GM21526 (cell line): ENCODE measurements around the gene CIDEB.
"Not testable (repeated sequence)": the region's sequence is repeated elsewhere in the genome, so short reads cannot be mapped to it uniquely, and the experiment has no call there.

Experiments used
- ATAC-seq: cut with Tn5 transposase; IDR thresholded peaks from one replicate; pipeline ENCODE4 v1.9.1; 2021; ENCODE audit warnings: moderate library complexity; ENCODE audit not compliant: unreplicated experiment, low FRiP score

CIDEB gene, protein sequence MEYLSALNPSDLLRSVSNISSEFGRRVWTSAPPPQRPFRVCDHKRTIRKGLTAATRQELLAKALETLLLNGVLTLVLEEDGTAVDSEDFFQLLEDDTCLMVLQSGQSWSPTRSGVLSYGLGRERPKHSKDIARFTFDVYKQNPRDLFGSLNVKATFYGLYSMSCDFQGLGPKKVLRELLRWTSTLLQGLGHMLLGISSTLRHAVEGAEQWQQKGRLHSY

DNA sequence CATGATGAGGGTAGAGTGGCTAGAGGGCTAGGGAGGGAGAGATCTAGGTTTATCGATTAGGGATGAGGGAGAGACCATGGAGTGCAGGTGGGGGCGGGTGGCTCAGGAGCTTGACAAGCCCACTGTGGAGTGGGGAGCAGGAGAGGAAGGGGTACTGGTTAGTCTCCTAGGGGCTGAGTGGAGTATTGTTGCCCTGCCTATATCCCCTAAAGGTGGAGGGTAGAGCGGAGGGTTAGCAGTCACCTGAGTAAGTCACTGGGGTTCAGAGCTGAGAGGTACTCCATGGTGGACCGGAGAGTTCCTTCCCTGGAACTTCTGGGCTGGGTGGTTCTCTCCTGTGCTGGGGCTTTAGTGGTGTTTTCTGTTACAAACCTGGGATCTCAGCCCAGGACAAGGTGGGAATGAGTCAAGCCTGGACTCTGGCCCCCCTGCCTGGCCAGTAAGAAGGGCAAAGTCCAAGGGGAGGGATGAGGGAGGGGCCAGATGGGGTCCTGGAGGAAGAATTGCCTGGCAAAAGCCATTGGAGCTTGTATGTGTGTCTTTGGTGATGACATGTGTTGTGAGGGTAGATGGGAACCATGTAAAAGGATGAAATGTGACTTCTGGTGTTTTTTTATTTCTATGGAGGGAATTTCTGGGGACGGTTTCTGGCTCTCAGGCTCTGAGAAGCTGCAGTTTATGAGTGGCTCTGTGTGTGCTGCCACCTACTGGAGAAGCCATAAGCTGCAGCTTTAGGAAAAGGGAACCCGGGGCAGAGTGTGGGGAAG lies at the start of gene CIDEB:
Gene CIDEB, minus strand, starts transcription at position 403 of the 767 bp plus-strand sequence. Its CDS starts 119 bp downstream, at position 284.
- no peak for ATAC-seq

DNA sequence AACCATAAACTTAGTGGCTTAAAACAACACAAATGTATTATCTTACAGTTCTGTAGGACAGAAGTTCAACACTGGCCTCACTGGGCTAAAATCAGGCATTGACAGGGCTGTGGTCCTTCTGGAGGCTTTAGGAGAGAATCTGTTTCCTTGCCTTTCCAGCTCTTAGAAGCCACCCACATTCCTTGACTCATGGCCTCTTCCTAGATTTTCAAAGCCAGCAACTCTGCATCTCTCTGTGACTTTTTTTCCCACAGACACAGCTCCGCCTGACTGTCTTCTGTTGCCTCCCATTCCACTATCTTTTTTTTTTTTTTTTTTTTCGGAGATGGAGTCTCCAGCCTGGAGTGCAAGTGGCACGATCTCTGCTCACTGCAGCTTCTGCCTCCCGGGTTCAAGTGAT lies 48.4 kb upstream of the CIDEB start:
- no peak for ATAC-seq

DNA sequence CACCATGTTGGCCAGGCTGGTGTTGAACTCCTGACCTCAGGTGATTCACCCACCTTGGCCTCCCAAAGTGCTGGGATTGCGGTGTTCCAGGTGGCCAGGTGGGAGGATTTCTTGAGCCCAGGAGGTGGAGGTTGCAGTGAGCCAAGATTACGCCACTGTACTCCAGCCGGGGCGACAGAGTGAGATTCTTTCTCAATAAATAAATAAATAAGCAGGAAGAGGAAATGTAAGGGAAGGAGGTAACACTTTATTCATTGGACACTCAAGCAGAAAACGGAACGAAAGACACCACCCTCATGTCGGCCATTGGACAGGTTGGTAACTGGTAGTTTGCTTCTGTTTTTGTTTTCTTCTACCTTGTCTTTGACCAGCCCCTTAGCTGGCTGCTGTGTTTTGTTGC lies 47.2 kb upstream of the CIDEB start:
- ATAC-seq = no peak

DNA sequence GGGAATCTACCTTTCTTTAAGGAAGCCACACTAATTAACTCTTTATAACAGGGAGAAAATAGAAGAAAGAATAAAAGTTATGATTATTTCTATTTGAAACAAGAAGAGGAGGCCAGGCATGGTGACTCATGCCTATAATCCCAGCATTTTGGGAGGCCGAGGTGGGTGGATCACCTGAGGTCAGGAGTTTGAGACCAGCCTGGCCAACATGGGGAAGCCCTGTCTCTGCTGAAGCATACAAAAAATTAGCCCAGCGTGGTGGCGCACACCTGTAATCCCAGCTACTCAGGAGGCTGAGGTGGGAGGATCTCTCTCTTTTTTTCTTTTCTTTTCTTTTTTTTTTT lies 46.7 kb upstream of the CIDEB start:
- not testable (repeated sequence) for ATAC-seq

DNA sequence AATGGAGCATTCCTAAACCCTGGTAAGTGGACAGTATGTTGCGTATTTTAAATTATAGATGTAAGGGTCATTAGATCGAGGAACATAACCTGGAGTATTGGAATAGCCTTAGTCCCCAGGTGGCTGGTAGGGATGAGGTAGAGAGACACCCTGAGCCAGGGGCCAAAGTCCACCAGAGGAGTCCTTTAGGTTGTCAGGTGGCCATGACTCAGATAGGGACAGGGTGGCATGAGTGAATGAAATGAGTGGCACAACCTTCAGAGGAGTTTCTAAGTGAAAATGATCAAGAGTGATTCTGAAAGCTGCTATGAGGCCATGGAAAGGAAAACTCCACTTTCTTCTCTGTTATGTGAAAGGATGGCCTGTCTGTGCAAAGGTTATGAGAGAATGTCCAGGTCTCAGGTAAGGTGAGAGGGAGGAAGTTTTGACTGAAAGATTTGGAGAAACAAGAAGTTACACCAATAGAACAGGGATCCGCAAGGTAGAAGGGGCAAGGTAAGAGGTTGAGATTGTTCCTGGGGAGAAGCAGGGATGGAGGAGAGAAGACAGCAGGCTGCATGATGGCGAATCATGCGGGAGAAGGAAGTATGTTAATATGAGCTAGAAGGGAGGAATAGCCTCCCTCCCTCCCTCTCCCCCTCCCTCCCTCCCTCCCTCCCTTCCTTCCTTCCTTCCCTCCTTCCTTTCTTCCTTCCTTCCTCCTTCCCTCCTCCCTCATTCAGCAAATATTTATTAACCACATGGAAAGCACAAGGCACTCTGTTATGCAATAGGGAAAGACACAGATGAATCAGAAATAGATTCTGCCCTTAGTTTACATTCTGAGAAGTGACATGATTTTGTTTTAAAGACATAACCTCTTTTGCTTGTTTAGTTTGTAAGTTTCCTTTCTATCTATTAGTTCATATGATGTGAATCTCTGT lies 46.0 kb upstream of the CIDEB start:
- no peak for ATAC-seq

DNA sequence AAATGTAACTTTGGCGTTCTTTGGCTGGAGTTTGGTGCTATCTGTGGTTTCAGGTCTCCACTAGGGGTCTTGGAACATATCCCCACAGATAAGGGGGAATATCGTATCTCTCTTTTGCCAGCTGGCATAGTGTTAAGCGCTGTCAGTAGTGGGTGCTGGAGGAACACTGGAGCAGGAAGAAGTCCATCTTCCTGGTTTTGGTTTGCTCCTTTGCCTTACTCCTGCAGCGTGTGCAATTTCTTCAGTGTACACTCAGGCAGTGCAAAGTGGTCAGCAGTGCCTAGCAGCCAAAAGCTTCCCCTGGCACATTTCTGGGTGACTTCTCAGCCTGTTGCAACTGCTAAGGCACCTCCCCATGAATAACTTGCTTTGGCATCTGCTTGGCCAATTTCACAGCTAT lies 43.7 kb upstream of the CIDEB start:
- no peak for ATAC-seq

DNA sequence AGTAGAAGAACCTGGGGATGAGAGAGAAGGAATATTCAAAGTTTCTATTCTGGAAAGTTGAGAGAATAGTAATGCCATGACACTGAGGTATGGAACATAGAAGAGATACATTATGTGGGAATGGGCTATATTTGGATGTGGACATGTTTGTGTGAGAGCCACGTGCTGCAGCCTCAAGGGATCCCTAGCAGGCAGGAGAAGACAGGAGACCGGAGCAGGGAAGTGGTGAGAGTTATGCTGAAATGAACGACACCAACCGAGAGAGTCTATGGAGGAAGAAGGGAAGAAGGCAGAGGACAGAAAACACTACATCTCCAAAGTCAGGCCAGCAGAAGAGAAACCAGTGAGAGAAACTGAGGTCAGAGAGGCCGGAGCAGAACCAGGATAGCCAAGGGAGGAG lies 42.0 kb upstream of the CIDEB start:
- no peak for ATAC-seq

DNA sequence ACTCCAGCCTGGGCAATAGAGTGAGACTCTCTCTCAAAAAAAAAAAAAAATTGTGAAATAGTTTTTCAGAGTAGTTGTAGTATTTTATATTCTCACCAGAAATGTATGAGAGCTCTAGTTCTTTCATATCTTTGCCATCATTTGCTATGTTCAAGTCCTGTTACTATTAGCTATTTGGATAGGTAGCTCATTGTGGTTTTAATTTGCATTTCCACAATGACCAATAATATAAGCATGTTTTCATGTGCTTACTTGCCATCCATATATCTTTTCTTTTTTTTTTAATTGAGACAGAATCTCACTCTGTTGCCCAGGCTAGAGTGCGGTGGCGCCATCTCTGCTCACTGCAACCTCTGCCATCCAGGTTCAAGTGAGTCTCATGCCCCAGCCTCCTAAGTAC lies 40.4 kb upstream of the CIDEB start:
- ATAC-seq = no peak

DNA sequence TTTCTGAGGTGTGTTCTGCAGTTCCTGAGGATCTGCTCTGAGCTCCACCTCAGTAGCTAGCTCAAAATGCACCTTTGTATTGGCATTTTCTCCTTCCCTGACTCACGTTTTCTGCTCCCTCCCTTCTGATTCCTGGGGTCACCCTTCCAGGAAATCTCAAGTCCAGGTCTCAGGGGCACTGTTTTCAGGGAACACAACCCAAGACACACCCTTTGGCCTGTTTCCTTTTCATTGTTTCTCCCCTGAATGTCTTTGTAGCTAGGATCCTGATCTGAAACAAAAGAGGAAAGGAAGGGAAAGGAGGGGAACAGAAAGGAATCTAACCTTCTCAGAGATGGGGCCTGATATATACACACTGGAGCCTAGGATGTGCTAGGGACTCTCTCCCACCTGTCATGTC lies 39.4 kb upstream of the CIDEB start:
- ATAC-seq = no peak

DNA sequence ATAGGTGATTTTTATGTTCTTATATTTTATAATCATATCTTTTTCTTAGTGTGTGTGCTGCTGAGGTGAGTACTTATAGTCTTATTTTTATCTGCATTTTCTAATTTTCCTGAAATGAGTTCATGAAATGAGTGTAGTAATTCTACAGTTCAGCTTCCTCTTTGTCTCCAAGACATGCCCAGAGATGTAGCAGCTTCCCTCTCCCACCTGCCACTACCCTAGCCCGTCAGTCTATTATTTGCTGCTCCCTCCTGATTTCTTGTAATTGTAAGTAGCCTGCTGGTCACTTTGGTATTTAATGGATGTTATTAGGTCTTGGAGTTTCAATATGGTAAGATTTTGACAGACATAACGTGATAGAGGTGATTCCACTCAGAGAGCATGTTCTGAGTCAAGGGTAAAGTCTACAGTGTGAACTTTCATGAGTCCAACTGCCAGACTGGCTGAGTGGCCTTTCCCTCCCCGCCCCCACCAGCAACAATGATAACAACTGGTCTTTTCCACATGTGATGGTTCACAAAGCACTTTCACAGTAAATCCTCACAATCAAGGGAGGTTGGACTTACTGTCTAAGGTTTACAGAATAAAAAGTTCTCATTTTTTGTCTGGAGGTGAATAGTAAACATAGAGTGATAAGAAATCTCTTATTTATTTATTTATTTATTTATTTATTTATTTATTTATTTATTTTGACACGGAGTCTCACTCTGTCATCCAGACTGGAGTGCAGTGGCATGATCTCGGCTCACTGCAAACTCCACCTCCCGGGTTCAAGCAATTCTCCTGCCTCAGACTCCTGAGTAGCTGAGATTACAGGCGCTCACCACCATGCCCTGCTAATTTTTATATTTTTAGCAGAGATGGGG lies 36.3 kb upstream of the CIDEB start:
- no peak for ATAC-seq

DNA sequence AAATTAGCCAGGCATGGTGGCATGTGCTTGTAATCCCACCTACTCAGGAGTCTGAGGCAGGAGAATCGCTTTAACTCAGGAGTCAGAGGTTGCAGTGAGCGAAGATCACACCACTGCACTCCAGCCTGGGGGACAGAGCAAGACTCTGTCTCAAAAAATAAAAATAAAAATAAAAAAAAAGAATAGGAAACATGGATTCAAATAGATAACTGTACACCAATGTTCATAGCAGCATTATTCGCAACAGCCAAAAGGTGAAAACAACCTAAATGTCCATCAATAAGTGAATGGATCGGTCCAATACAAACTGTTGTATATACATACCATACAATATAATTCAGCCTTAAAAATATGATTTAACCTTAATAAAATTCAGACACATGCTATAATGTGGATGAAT lies 35.1 kb upstream of the CIDEB start:
- ATAC-seq = no peak

DNA sequence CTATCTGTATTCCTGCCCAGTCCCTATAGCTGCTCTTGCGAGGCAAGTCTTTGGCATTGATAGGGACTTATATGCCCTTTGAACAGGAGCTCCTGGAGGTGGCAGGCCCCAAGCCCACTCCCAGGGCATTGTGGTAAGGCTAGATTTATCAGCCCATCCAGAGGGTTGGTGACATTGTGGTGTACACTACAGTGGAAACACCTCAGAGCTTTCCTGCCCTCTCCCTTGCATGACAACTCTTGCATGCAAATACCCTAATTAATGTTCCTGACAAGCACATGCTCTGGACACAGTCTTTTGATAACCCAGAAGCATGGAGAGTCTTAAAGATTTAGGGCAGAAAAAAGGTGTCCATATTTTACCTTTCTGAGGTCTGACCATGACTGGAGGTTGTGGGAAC lies 32.8 kb upstream of the CIDEB start:
- ATAC-seq = no peak

DNA sequence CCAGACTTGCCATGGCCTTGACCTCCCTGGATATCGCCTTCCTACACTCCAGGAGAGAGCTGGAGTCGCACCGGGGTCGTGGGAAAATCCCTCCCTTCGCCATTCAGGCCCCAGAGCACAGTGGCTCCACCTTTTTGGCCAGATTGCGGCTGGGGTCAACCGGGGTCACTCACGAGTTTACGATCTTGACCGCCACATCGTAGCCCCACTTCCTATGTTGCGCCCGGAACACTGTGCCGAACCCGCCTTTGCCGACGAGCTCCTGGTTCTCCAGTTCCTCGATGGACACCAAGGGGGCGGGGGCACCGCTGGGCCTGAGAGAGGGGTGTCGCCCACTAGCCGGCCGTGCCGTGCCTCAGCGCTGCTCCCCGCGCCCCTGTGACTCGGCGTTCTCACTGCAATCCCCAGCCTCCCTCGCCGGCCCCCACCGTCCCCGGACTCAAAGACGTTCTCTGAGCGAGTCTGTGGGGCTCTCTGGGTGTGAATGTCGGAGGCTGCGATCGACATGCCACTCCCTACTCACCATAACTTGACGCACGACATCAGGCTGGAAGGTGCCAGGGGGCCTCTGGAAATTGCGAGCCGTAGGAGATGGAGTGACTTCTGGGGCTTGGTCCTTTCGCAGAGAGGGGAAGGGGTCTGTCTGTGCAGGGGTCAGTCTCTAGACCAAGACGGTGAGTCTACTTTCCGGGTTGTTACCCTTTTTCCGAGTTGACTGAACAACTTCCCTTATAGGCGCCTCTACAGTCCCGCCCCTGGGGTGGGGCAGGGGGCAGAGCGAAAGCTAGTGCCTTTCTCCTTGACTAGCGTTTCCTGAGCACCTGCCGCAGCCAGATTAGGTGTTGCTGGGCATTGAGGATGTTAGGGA lies 31.7 kb upstream of the CIDEB start, which contains the start of gene RIPK3:
Gene RIPK3, minus strand, starts transcription at position 708 of the 868 bp plus-strand sequence. Its CDS starts 165 bp downstream, at position 543.
- peak; percentile 73 for ATAC-seq

DNA sequence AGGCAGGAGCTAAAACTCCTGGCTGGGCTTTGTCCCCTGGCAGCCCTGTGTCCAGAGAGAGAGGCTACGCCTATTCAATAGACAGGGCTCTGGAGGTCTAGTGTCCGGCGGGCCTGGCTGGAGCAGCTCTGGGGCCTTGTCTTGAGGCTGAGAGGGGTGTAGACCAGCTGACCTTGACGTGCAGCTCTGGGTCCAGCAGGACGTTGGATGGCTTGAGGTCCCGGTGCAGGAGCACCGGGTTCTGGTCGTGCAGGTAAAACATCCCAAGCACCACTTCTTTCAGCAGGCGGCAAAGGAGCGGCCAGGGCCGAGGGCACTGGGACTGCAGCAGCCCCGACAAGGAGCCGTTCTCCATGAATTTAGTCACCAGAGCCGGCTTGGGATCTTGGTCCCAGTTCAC lies 31.1 kb upstream of the CIDEB start:
- ATAC-seq = no peak

DNA sequence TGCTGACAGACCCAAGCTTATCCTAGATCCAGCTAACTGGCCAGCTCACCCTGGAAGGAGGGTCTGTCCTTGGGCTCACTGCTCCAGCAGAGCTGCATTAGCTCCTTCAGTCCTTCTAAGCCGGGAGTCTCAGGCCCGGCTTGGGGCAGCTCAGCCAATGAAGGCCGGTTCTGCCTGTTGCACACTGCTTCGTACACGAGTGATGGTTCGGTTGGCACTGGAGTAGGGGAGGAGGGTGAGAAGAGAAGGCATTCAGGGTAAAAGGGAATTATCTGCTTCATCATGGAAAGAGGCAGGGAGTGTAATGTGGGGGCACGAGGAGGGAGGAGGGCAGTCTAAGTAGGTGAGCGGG lies 30.0 kb upstream of the CIDEB start:
- ATAC-seq = no peak

DNA sequence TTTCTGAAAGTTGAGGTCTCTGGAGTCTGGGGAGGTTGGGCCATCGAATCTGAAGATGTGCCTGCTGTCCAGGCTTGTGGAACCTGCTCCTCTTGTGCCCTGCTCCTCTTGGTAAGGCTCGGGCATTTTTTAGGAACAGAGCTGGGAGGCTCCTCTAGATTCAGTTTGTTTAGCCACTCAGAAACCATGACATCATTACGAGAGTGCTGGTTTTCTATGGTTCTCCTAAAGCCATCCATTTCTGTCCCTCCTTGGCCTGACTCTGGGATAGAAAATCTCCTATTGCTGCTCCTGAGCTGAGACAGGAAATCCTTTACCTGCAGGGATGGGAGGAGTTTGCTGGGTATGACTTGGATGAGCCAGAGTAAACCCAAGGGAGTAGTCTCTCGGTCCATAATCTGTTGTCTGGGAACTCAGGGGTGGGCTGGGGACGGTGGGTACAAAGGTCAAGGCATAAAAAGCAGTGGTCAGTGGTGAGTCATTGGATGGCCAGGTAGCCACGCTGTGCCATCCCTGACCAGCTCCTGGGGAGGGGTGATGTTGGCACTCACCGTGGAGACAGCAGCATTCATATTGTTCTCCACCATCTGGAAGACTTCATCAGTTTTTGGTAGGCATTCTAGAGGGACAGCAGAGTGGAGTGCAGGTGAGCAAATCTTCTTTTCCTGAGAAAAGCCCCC lies 29.5 kb upstream of the CIDEB start:
- ATAC-seq = no peak

DNA sequence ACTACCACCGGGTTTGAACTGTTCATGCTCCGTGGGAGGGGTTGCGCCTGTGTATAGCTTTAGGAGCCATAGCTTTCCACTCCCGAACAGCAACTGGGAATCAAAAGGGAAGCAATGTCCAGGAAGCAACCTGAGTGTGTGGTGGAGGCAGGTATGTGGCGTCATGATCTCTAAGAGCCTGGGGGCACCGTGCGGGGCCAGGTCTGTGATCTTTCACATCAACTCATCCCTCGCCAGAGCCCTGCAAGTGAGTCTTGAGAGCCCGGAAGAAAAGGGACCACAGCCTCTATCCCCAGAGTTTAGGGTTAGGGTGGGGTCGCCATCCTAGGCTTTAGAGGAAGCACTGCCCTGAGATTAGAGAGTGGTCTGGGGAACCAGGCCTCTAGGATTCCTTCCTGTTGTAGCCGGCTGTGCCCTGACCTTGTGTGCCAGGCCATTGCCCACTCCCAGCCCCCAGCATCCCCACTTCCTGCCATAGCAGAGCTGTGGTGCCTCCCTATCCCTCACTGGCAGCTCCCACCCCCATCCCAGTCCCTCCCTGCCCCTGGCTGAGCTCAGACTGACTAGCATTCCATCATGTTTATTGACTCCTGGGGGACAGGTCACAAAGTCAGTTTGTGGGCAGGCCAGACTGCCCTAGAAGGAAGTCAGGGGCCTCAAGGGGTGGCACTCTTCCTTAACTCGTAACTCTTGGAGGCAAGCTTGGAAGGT lies 27.8 kb upstream of the CIDEB start:
- no peak for ATAC-seq
